ENCODE measurements around the gene SLC12A5.

Gene SLC12A5

DNA sequence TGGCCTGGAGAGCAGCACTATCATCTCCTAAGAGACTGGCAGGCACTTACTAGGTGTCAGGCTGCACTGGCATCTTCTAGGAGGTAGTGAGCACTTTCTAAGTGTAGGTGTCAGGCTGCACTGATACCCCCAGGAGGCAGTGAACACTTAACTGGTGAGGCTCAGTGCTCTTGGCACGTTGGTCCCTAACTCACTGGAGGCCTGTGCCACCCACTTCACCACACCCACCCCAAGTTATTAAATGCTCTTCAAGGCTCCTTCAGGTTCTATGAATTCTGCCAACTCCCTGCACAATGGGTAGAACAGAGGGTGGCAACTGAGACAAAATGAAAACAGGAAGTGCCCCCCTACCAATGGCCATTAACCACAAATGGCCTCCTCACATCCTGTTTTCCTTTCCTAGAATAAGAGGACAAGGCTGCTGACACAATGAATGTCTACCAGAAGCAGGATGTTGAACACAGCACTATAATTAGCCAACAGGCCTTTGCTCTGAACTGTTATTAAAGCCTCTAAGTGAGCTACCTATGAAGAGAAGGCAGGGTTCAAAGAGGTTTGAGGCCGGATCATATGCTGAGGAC, 31.4 kb downstream of the SLC12A5 start:
- peak; percentile 79 to 81 for ATAC-seq (replicated peaks)

DNA sequence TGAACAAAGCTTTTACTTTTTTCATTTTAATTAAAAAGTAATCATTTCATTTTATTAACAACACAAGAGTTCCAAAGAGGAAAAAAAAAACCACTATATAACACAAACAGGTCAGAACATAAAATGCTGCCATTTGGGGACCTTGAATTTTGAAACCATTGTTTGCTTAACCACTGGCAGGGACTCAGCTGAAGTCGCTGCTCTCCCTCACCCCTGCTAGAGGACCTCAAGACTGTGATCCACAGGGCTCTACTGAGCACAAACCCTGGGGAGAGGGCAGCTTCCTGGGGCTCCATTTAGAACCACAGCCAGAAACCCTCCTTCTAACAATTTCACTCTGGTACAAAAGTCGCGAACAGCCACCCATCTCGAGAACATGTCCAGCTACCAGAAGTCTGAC, 32.0 kb downstream of the SLC12A5 start:
- H3K9me3 Mint-ChIP-seq: no peaks in the 10 kb centered on the region
- peaks cover 53 to 84% of the 10 kb centered on the region in 2 donors for H3K4me1 Mint-ChIP-seq
- ATAC-seq (replicated peaks) (no peak), DNase-seq (no peak)
- peaks cover 64 to 81% of the 10 kb centered on the region in 2 donors for H3K36me3 Mint-ChIP-seq
- H3K4me3 Mint-ChIP-seq: peak overlapping the region; percentile 22 to 55
- peak overlapping the region; percentile 60 for H3K27ac Mint-ChIP-seq
- H3K27me3 Mint-ChIP-seq: peaks cover 24 to 32% of the 10 kb centered on the region in 2 donors

More for the DNA sequence above, 31.4 kb downstream of the SLC12A5 start:
- Mint-ChIP-seq H3K4me1 (peaks cover 57 to 80% of the 10 kb centered on the region in 2 donors), H3K36me3 (peaks cover 58 to 81% of the 10 kb centered on the region in 2 donors), H3K9me3 (no peaks in the 10 kb centered on the region), H3K27me3 (peaks cover 30 to 38% of the 10 kb centered on the region in 2 donors), H3K27ac (peak overlapping the region; percentile 81), H3K4me3 (peak overlapping the region; percentile 30 to 66)
- DNase-seq: peak; percentile 48

DNA sequence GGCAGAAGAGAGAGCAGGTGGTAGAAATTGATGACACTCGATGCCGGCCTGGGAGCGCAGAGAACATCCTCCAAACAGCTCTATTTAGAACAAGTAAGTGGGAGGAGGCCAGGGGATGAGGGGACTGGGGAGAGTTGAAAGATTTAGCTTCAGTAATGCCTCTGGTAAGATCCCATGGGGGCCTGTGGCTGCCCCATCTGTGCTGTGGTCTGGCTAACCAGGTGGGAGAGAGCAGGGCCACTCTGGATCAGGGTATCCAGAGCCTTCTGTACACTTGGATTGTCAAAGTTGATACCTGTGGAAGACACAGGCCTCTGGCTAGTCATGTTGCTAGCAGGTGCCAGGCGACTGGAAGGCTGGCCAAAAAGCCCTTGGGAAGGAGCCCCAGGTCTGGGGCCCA, 33.1 kb downstream of the SLC12A5 start:
- H3K4me3 Mint-ChIP-seq: no peak overlapping the region
- H3K27ac Mint-ChIP-seq: peak overlapping the region; percentile 37
- H3K4me1 Mint-ChIP-seq: peaks cover 53 to 81% of the 10 kb centered on the region in 2 donors
- ATAC-seq (replicated peaks): no peak
- no peaks in the 10 kb centered on the region for H3K9me3 Mint-ChIP-seq
- DNase-seq: no peak
- peaks cover 12 to 21% of the 10 kb centered on the region in 2 donors for H3K27me3 Mint-ChIP-seq
- H3K36me3 Mint-ChIP-seq: peaks cover 66 to 79% of the 10 kb centered on the region in 2 donors

DNA sequence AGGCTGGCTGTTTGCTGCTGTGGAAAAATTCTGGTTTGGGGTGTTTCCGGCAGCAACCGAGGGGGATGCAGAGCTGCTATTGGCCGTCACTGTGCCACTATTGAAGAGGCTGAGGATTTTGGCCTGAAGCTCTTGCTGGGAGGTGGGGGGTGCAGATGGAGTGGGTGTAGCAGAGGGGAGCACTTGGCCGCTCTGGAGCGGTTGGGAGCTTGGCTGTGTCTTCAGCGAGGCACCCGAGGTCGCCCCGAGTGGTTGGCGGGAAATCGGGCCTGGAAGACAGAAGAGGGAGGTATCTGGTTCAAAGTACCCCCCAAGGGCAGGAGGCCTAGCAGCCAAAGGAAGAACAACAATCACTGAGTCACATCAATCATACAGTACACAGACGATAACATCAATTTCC, 33.6 kb downstream of the SLC12A5 start:
- Mint-ChIP-seq H3K27me3 (peaks cover 9 to 16% of the 10 kb centered on the region in 2 donors), H3K27ac (no peak overlapping the region), H3K9me3 (no peaks in the 10 kb centered on the region), H3K36me3 (peaks cover 66 to 80% of the 10 kb centered on the region in 2 donors), H3K4me1 (peaks cover 53 to 78% of the 10 kb centered on the region in 2 donors), H3K4me3 (peak overlapping the region in 1 of 2 donors; percentile 31)
- DNase-seq (no peak), ATAC-seq (replicated peaks) (no peak)

DNA sequence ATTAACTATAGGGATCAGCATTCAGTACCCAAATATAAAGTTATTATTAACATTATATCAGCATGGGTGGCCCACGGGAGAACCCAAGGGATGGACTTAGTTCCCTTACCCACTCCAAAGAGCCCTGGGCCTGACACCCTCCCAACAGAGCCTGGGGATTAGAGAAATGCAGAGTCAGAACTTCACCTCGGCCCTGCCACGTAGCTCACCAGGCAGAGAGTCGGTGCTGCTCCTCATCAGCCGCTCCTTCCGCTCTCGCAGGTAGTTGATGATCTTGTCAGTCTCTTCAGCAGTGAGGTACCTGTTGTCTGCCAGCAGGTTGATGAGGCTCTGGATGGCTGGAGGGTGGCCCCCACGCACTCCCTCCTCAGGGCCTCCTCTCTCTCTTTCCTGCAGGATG, 34.1 kb downstream of the SLC12A5 start:
- DNase-seq: no peak
- Mint-ChIP-seq H3K9me3 (no peaks in the 10 kb centered on the region), H3K36me3 (peaks cover 66 to 81% of the 10 kb centered on the region in 2 donors), H3K4me3 (peak overlapping the region in 1 of 2 donors; percentile 52), H3K27me3 (peaks cover 8 to 11% of the 10 kb centered on the region in 2 donors), H3K27ac (peak overlapping the region; percentile 10), H3K4me1 (peaks cover 51 to 73% of the 10 kb centered on the region in 2 donors)
- ATAC-seq (replicated peaks): no peak

DNA sequence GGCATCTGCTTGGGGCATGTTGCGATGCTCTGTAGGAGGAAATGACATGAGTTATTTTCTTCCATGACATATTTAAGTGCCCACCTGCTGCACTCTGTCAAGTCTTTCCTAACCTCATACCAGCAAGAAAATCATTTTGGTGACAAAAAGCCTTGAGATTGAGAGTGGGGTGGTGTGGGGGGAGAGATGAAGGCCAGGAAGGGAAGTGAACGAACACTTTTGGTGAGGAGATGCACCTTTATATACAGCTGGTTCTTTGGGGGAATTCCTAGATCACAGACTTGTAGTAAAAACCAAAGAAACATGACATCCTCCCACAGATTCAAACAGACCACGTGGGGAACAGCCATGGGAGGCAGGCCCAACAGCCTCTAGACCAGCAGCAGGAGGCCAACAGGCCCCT, 34.6 kb downstream of the SLC12A5 start:
- peaks cover 48 to 68% of the 10 kb centered on the region in 2 donors for H3K4me1 Mint-ChIP-seq
- H3K9me3 Mint-ChIP-seq: no peaks in the 10 kb centered on the region
- peak overlapping the region; percentile 10 for H3K27ac Mint-ChIP-seq
- DNase-seq (no peak), ATAC-seq (replicated peaks) (peak; percentile 61 to 67)
- H3K27me3 Mint-ChIP-seq: peaks cover 6% of the 10 kb centered on the region in 2 donors
- H3K36me3 Mint-ChIP-seq: peaks cover 66 to 79% of the 10 kb centered on the region in 2 donors
- H3K4me3 Mint-ChIP-seq: peak overlapping the region in 1 of 2 donors; percentile 52

DNA sequence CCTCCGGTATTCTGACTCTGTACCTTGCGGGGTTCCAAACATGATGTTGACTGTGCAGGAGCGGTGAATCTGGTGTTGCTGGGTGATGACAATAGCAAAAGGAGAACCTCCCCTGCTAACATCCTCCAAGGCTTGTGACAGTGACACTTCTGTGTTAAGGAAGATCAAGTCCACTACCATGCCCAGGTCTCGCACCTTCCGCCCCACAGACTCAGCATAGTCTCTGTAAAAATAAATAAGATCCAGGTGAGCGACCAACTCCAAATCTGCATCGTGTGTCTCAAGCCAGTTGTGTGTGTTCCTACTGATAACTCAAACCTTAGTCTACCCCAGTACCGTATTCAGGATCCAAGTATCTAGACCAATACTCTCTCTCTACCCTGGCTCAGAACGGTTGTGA, 36.0 kb downstream of the SLC12A5 start:
- no peak overlapping the region for H3K4me3 Mint-ChIP-seq
- peaks cover 40 to 56% of the 10 kb centered on the region in 2 donors for H3K4me1 Mint-ChIP-seq
- H3K36me3 Mint-ChIP-seq: peaks cover 60 to 75% of the 10 kb centered on the region in 2 donors
- no peak for DNase-seq
- H3K27ac Mint-ChIP-seq: peak overlapping the region; percentile 67
- no peaks in the 10 kb centered on the region for H3K27me3 Mint-ChIP-seq
- no peak for ATAC-seq (replicated peaks)
- H3K9me3 Mint-ChIP-seq: no peaks in the 10 kb centered on the region

DNA sequence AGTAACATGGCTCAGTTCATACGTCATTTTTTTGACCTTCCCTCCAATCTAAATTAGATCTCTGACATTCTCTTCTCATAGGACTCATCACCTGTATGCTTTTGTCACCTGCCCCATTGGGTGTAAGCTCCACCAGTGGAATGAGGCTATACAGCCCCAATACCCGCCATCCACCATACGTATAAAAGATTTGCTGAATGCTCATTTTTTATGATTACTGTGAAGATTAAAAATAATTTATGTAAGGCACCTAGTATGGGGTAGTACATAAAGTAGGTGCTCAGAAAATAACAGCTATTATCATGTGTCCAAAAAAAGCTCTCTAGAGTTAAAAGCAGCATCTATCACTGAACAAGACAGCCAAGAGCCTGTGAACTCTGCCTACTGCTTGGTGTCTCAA, 36.7 kb downstream of the SLC12A5 start:
- H3K27me3 Mint-ChIP-seq: no peaks in the 10 kb centered on the region
- no peak overlapping the region for H3K4me3 Mint-ChIP-seq
- H3K9me3 Mint-ChIP-seq: no peaks in the 10 kb centered on the region
- ATAC-seq (replicated peaks) (no peak), DNase-seq (no peak)
- peaks cover 53 to 68% of the 10 kb centered on the region in 2 donors for H3K36me3 Mint-ChIP-seq
- no peak overlapping the region for H3K27ac Mint-ChIP-seq
- H3K4me1 Mint-ChIP-seq: peaks cover 33 to 49% of the 10 kb centered on the region in 2 donors

DNA sequence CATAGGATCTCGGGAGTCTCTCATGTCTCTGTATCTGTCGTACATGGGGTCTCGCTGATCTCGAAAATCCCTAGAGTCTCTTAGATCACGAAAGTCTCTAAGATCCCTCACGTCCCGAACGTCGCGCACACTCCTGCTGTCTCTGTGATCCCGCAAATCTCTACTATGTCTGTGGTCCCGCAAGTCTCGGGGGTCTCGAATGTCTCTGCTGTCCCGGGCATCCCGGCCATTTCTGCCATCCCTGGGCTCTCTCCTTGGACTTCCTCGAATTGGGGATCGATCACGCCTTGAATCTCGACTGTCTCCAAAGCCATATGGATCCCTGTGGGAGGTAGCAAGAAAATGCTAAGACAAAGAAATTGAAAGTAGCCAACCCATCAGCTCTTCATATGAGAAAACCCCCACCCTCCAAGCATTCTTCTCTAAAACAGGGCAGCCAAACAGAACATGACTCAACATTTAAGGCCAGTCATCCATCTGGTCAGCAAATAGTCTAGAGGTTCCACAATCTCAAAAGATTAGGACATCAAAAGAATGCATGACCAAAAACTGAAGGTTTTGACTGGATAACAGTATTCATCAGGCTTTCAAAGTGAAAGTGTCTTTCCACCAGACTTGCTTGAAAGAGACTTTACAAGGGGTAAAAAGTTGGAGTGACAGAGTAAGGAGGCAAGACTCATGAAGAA, 41.3 kb downstream of the SLC12A5 start:
- Mint-ChIP-seq H3K36me3 (peaks cover 15 to 40% of the 10 kb centered on the region in 2 donors), H3K27me3 (no peaks in the 10 kb centered on the region), H3K27ac (no peak overlapping the region), H3K4me1 (peaks cover 3 to 14% of the 10 kb centered on the region in 2 donors), H3K9me3 (no peaks in the 10 kb centered on the region), H3K4me3 (no peak overlapping the region)
- DNase-seq (no peak), ATAC-seq (replicated peaks) (no peak)

DNA sequence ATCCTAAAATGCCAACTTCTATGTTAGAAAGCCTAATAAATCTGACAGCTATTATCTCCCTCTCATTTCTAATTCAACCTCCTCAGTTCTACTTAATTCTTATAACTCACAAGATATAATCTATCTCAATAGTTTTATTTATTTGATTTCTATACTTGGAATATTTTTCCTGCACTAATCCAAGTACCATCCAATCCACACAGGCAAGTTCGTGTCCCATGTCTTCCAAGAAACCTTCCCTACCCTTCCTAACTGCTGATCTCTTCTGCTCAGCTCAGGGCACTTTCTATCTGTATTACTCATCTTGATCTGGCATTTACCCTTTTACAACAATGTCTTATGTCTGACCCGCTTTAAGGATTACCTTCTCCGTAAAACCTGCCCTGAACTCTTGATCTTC, 42.6 kb downstream of the SLC12A5 start:
- H3K9me3 Mint-ChIP-seq: no peaks in the 10 kb centered on the region
- H3K4me1 Mint-ChIP-seq: peaks cover 4 to 10% of the 10 kb centered on the region in 2 donors
- no peak for DNase-seq
- H3K27ac Mint-ChIP-seq: no peak overlapping the region
- no peak for ATAC-seq (replicated peaks)
- H3K36me3 Mint-ChIP-seq: peaks cover 9 to 36% of the 10 kb centered on the region in 2 donors
- no peaks in the 10 kb centered on the region for H3K27me3 Mint-ChIP-seq
- H3K4me3 Mint-ChIP-seq: no peak overlapping the region

DNA sequence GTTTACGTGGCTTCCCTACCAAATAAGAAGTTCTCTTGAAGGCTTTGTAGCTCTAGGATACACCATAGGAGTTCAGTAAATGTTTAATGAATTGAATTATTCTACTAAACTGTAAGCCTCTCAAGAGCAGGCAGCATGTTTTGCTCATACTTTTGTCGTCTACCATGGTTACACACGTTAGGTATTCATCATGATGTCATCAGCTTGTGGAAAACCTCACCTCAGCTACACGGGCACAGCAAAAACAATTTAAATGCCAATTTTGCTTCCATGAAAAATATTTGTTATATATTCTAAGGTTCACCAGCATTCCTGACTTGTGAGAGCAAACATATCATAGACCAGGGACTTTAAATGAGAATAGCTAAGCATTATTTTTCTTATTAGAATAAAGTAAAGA, 44.0 kb downstream of the SLC12A5 start:
- no peaks in the 10 kb centered on the region for H3K27me3 Mint-ChIP-seq
- no peak overlapping the region for H3K4me3 Mint-ChIP-seq
- no peak overlapping the region for H3K27ac Mint-ChIP-seq
- H3K36me3 Mint-ChIP-seq: peaks cover 7 to 30% of the 10 kb centered on the region in 2 donors
- H3K9me3 Mint-ChIP-seq: no peaks in the 10 kb centered on the region
- H3K4me1 Mint-ChIP-seq: peaks cover 7 to 10% of the 10 kb centered on the region in 2 donors
- ATAC-seq (replicated peaks): no peak
- no peak for DNase-seq

DNA sequence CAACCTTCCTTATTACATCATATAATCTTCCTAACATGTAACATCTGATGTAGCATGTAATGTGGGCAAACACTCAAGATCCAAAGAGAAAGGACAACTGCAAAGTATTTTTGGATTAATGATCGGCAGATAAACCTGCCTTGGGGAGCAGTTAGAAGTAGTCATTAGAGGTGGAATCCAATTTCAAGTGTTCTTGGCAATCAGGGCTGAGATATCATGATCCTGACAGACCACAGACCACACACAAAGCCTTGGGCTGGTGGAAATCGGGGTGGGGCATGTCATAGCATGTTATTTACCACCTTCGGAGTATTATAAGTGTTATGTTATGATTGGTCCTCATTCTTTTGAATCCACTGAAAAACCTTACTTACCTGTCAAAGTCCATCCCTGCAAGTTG, 44.4 kb downstream of the SLC12A5 start:
- Mint-ChIP-seq H3K4me1 (peaks cover 7 to 10% of the 10 kb centered on the region in 2 donors), H3K9me3 (no peaks in the 10 kb centered on the region), H3K27ac (no peak overlapping the region), H3K27me3 (no peaks in the 10 kb centered on the region), H3K36me3 (peaks cover 7 to 26% of the 10 kb centered on the region in 2 donors), H3K4me3 (no peak overlapping the region)
- no peak for ATAC-seq (replicated peaks)
- DNase-seq: no peak

DNA sequence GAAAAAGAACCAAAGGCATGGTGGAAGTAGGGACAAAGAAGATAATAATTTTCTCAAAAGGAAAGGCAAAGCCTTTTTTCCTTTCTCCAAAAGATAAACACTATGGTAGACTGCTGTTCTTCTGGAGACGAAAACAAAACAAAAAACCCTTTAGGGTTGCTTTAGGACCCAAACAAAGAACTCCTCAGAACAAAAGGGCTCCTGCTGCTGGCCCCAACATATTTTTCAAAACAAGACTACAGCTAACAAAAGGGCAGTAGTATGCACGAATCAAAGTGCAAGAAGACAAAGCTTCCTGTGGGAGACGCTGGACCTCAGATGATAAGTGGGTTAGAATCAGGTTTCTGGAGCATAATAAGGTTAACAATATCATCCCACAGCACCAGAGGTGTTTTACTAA, 45.0 kb downstream of the SLC12A5 start:
- Mint-ChIP-seq H3K9me3 (no peaks in the 10 kb centered on the region), H3K36me3 (peaks cover 6 to 25% of the 10 kb centered on the region in 2 donors)
- DNase-seq: no peak

DNA sequence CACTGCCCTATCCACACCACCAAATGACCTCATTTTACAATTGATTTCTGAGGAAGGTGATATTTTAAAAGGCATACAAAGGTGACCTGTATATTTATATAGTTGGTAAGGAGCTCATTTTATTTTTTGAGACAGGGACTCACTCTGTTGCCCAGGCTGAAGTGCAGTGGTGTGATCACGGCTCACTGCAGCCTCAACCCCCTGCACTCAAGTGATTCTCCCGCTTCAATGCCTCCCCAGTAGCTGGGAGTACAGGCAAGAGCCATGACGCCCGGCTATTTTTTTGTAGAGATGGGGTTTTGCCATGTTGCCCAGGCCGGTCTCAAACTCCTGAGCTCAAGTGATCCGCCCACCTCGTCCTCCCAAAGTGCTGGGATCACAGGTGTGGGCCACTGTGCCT, 47.8 kb downstream of the SLC12A5 start:
- H3K36me3 Mint-ChIP-seq: peaks cover 4 to 25% of the 10 kb centered on the region in 2 donors
- DNase-seq (no peak), ATAC-seq (replicated peaks) (no peak)
- H3K9me3 Mint-ChIP-seq: no peaks in the 10 kb centered on the region
- H3K4me1 Mint-ChIP-seq: peaks cover 14% of the 10 kb centered on the region in 2 donors
- no peak overlapping the region for H3K27ac Mint-ChIP-seq
- no peak overlapping the region for H3K4me3 Mint-ChIP-seq
- no peaks in the 10 kb centered on the region for H3K27me3 Mint-ChIP-seq

More for the DNA sequence above, 45.0 kb downstream of the SLC12A5 start:
- H3K4me1 Mint-ChIP-seq: peaks cover 7 to 10% of the 10 kb centered on the region in 2 donors
- H3K27me3 Mint-ChIP-seq: no peaks in the 10 kb centered on the region
- ATAC-seq (replicated peaks): no peak
- H3K4me3 Mint-ChIP-seq: no peak overlapping the region
- no peak overlapping the region for H3K27ac Mint-ChIP-seq

Data from stimulated activated naive B cell treated with anti-CD40 and anti-IgM and Interleukin-4, amounts not matched to agents 10 μg/mL and 1 μg/mL and 100 μg/mL, for 72 hours (primary cell).